HG03432 (cell line): ENCODE results near the gene MYOM1.
"Not testable (repeated sequence)": the region's sequence is repeated elsewhere in the genome, so short reads cannot be mapped to it uniquely, and the experiment has no call there.

ENCODE experiments used
- ATAC-seq: cut with Tn5 transposase; IDR thresholded peaks from one replicate; pipeline ENCODE4 v1.9.1; 2021; ENCODE audit warnings: mild to moderate bottlenecking, moderate library complexity; ENCODE audit not compliant: unreplicated experiment

The MYOM1 gene

GRCh38 chr18:3221496-3221895, 1.7 kb upstream of the MYOM1 start:
- ATAC-seq, result no peak

DNA sequence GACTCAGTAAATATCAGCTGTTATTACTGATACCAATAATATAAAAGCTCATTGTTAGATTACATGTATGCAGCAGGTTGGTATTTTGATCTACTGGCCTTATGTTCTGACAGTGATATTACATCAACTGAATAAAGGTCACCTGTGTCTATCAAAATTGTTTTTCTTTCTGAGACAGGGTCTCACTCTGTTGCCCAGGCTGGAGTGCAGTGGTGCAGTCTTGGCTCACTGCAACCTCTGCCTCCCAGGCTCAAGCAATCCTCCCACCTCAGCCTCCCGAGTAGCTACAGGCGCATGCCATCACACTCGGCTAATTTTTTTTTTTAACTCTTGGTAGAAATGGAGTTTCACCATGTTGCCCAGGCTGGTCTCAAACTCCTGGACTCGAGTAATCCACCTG, 1.1 kb upstream of the MYOM1 start:
- not testable (repeated sequence) for ATAC-seq

GRCh38 chr18:3219241-3219630, 532 bp downstream of the MYOM1 start:
- no peak for ATAC-seq

DNA sequence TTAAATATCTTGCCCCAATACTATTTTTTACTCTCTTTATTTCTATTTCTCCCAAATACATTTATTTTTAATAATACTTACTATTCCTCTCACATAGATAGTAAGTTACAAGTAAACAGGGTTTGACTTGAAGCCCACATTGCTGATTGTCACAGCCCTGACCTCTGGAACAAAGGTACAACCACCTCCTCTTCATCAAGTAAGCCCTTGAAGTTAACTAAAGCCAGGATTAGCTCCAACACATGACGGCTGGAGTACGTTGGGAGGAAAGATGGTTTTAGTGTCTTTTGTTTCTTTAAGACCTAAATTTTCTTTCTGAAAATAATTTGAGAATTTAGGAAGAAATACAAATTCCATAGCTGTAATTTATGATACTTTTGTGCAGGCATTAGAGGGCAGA, 949 bp downstream of the MYOM1 start:
- ATAC-seq, result no peak

GRCh38 chr18:3217948-3218647, 1.7 kb downstream of the MYOM1 start:
- ATAC-seq, result no peak

DNA sequence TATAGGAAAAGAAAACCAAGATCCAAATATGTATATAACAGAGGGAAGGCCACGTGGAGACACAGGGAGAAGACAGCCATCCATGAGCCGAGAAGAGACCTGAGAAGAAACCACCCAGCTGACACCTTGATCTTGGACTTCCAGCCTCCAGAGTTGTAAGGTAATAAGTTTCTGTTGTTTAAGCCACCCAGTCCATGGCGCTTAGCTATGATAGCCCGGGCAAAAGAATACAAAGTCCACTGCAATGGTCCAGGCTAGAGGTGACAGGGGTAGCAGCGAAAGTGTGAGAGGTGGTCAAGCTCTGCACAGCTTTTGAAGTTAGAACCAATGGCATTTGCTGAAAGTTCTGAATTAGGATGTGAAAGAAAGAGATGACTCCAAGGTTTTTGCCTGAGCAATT, 2.8 kb downstream of the MYOM1 start:
- no peak for ATAC-seq

GRCh38 chr18:3214855-3215637, 4.7 kb downstream of the MYOM1 start:
- no peak for ATAC-seq

DNA sequence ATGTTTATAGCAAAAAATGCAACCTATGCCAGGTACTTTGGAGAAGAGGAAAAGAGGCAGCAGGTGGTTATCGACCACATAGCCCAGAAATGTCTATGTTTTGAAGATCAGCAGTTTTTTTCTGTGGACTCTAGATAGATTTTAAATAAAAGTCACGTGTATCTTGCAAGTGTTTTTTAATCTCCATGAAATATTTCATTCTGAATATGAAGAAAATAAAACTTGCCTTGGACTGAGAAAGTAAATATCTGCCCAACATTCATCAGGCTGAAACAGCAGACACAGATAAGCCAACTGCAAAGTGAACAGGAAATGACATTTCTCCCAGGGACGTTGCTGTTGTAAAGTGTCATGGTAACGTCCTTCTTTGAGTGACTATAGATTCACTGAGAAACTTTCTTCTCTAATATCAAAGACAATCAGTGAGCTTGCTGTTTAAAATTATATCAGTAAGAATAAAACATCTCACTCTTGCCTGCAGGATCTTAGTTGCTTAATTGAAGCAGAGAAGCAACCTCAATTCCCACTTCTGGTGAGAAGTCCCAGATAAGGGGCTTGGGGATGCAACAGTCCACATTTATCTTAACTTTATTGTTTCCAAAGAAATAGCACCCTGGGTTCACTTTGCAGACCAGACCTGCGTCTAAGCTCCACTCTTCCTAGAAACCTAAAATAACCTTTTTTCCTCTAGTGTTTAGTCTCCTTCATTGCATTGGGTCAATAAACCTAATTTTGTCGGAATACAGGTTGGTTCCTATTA, 6.3 kb downstream of the MYOM1 start:
- ATAC-seq, result no peak

DNA sequence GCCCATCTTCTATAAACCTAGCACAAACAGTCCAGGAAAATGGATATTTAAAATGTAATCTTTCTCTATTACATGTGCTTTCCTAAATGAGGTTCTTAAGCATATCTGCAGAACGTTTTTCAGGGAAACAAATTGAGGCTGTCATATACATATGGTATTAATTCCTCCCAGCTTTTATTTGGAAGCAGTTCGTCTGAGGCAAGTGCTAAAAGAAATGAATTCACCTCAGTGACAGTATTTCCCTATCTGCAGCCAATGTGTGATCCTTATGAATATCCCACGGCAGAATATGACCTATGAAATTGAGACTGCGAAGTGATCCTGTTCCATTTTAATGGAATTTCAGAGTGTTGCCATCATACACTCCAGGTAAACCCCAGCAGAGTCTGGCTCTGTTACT, 7.1 kb downstream of the MYOM1 start:
- ATAC-seq, result no peak

- ATAC-seq, result no peak
Measured at GRCh38 chr18:3211236-3211992, 8.4 kb downstream of the MYOM1 start.

DNA sequence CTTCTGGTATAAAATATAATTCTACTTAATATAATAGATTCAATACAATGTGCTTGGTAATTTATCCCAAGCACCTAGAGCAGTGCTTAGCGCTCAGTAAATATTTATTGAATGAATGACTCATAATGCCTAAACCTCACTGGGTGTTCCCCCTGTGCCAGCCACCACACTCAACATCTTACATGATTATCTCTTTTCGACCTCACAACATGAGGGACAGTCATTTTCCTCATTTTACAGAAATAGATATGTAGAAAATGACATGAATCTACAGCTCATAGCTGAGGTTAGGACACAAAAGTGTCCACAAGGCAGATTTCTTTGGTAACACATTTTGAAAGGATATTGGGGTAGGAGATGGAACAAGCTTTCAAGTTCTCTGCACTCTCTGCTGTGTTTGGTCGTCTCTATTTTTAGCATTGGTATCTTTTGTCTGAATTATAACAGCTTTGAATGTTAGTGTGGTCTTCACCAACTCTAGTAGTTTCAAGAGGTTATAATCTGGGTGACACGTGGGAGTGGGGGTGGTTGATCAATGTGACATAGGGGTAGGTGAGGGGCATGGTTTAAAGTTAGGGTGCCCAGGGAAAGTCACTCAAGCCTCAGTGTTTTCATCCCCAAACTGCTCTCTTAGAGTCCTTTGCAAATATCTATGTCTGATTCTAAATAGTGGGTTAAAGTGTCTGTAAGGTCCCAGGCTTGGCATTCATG, 9.8 kb downstream of the MYOM1 start:
- ATAC-seq, result peak; percentile 93

GRCh38 chr18:3207565-3207964, 12.2 kb downstream of the MYOM1 start:
- no peak for ATAC-seq

DNA sequence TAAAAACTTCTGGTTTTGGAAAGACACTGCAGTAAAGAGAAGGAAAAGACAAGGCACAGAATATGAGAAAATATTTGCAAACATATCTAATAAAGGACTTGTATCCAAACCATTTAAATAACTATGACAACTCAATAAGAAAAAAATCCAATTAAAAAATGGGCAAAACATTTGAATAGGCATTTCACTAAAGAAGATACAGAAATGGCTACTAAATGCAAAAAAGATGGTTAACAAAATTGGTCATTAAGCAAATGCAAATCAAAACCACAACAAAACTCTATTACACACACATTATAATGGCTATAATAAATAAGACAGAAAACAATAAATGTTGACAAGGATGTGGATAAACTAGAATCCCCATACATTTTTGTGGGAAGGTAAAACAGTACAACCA, 14.5 kb downstream of the MYOM1 start:
- ATAC-seq, result no peak

- no peak for ATAC-seq
Measured at GRCh38 chr18:3199942-3200645, 19.7 kb downstream of the MYOM1 start.

DNA sequence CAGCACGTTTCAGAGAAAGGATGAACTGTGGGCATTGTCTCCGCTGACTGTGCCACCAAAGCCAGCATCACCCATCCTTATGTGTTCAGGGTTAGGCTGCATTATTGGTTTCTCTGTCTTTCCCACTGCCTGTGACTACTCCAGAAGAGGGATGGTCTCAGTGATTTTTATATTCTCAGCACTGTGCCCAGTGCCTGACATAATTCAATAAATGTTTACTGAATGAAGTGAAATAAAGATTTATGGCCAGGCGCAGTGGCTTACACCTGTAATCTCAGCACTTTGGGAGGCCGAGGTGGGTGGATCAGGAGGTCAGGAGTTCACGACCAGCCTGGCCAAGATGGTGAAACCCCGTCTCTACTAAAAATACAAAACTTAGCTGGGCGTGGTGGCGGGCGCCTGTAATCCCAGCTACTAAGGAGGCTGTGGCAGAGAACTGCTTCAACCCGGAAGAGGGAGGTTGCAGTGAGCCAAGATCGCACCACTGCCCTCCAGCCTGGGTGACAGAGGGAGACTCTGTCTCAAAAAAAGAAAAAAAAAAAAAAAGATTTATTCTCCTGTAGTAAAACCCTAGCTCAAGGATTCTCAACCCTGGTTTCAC, 21.4 kb downstream of the MYOM1 start:
- ATAC-seq, result not testable (repeated sequence)

DNA sequence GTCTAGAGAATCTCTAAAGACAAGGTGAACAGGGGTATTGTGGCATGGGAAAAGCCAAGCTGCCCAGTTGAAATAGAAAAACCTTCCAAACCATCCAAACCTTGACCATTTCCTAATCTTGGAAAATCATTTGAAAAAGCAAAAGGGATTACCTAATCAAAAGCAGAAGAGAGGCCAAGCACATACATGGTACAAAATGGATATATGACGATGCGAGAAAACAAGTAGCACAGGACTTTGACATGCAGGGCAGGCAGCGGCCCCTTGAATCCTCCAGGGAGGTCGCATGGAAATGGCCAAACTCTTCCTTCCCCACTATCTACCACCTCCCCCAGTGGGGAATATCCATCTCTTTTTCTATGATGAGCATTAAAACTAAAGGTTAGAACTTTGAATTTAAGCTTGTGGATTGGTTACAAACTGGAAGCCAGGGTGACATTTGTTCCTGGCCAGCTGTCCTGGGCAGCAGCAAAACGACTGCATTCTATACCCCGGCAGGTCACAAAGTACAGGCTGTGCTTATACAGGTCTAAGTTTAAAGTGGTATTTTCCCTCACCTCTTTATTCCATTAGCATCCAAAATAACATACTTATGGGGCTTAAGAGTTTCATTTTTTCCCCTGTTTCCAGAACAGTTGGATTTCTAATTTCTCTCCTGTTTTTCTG, 24.7 kb downstream of the MYOM1 start:
- no peak for ATAC-seq

- ATAC-seq, result no peak
Measured at GRCh38 chr18:3193331-3193730, 26.4 kb downstream of the MYOM1 start.

GRCh38 chr18:3192752-3193151, 27.0 kb downstream of the MYOM1 start:
- no peak for ATAC-seq

- ATAC-seq, result no peak
Measured at GRCh38 chr18:3192286-3192685, 27.5 kb downstream of the MYOM1 start.
